ENCODE results near the gene AGAP3.

The AGAP3 gene

DNA sequence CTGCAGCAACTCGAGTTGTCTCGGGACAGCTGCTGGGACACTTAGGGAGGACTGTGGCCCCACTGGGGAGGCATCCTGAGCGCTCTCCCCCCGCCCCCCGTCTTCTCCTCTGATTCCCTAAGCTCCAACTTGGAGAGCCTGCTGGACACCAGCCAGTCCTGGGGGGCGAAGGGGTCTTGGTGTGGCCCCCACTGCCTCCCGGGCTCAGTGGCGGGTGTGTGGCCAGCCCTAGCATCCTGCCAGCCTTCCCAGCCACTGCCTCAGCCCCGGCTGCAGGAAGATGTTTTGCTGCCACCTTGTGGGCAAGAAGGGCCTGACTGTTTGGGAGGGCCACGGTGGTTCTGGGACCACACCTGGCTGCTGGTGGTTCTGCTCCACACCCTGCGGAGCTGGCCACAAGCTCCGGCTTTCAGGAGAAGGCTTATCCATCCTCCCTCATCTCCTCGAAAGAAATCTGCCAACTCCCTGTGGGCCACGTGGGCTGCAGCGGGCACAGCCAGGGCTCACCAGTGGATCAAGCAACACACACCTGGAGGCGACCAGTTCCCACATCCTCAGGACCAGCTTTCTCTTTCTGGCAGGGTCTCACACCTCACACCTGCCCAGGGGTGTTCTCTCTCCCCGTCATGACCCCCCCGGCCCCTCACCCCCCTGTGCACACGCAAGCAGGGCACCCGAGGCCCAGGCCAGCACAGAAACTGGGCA, 24.8 kb downstream of the AGAP3 start:
- H3K27me3 ChIP-seq (replicated peaks): no peaks in the 10 kb centered on the region
- H3K4me3 ChIP-seq (ENCODE audit: low read depth, low read length): no peak overlapping the region
- in situ Hi-C loops (cut with HindIII; ENCODE audit: low pct_ligation_motif_present, low sequenced_read_pairs): no loop called here
- H3K27ac ChIP-seq: no peak overlapping the region
- no peaks in the 10 kb centered on the region for H3K36me3 ChIP-seq (replicated peaks)
- peak; percentile 63 for DNase-seq
- TF ChIP-seq, protein P1, sequence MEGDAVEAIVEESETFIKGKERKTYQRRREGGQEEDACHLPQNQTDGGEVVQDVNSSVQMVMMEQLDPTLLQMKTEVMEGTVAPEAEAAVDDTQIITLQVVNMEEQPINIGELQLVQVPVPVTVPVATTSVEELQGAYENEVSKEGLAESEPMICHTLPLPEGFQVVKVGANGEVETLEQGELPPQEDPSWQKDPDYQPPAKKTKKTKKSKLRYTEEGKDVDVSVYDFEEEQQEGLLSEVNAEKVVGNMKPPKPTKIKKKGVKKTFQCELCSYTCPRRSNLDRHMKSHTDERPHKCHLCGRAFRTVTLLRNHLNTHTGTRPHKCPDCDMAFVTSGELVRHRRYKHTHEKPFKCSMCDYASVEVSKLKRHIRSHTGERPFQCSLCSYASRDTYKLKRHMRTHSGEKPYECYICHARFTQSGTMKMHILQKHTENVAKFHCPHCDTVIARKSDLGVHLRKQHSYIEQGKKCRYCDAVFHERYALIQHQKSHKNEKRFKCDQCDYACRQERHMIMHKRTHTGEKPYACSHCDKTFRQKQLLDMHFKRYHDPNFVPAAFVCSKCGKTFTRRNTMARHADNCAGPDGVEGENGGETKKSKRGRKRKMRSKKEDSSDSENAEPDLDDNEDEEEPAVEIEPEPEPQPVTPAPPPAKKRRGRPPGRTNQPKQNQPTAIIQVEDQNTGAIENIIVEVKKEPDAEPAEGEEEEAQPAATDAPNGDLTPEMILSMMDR (IDR thresholded peaks at IDR 0.05; ENCODE audit: low read depth, low read length, missing control alignments): peak; percentile 93

DNA sequence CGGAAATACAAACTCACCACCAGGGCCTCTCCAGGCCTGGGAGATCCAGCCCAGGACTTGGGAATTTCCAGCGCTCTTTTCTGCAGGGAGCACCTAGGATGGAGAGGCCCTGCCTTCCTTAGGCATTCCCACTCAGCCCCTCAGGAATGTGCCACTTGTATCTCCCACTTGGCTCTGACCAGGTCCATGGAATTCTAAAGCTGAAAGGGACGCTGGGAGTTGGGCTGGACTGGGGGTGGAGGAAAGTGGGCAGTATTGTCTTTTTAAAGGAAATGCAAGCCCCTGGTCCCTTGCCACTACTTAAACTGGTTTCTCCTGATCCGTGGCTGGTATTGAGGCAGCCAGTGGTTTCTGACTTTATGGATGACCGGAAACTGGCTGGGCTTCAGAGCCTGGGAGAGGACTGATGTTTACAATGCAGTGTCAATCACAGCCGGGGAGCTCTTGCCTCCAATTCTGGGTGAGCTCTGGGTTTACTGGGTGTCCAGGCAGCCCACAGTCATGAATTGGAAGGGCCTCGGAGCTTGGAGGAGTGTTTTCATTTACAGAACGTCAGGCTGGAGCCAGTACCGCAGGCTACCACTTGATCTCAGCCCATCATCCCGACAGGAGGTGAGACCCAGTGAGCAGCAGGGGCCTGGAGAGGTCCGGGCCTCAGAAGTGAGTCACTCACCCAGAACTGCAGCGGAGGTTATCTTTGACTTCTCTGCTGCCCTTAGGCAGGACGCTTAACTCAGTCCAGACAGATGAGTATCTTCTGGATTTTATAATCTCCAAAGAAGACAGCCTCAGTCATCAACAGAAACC, 27.3 kb downstream of the AGAP3 start:
- TF ChIP-seq, protein P1 (IDR thresholded peaks at IDR 0.05; ENCODE audit: low read depth, low read length, missing control alignments): peak; percentile 31
- DNase-seq: peak; percentile 66
- in situ Hi-C loops (cut with HindIII; ENCODE audit: low pct_ligation_motif_present, low sequenced_read_pairs): no loop called here
- Histone ChIP-seq H3K4me3 (ENCODE audit: low read depth, low read length) (peak overlapping the region; percentile 9), H3K27me3 (replicated peaks) (no peaks in the 10 kb centered on the region), H3K27ac (peak overlapping the region; percentile 55), H3K36me3 (replicated peaks) (peaks cover 6% of the 10 kb centered on the region)

DNA sequence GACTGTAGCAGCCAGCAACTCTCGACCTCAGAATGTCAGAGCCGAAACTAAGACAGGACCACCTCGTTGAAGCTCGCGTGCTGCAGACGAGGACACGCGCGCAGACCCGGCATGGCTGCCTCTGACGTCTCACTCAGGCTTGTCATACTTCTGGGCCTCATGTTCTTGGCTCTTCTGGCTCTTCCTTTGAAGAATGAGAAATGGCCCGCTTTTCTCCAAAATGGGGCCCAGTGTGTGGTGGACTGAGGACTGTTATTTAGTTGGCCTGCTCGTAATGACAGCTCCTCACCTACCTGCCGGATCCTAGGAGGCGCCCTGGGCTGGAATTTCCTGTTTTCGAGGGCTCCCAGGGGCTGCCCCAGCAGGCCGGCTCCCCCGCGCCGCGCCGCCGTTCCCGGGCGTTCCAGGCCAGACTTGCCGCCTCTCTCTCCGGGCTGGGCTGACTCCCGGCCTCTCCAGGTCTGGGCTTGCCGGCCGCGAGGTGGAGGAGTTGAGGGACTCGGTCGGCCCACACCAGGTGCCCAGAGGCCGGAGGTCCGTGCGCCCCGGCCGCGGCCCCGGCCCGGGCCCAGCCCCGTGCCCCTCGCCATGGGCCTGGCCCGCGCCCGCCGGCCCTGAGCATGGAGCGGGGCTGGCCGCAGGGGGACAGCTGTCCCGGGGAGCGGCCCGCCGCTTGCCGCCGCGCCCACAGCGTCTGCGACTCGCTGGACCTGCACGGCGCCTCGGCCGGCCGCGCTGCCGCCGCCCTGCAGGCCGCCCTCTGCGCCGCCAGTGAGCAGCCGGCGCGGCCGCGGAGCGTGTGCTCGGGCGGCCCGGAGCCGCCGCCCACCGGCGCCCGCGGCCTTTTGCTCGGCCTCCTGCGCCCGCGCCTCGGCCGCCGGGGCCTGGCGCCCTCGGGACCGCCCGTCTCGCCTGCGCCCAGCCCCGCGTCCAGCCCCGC, 28.1 kb downstream of the AGAP3 start:
- TF ChIP-seq, protein P1 (IDR thresholded peaks at IDR 0.05; ENCODE audit: low read depth, low read length, missing control alignments): no peak
- H3K4me3 ChIP-seq (ENCODE audit: low read depth, low read length): peak overlapping the region; percentile 22
- H3K27ac ChIP-seq: peak overlapping the region; percentile 55
- peaks cover 14% of the 10 kb centered on the region for H3K36me3 ChIP-seq (replicated peaks)
- in situ Hi-C loops (cut with HindIII; ENCODE audit: low pct_ligation_motif_present, low sequenced_read_pairs): no loop called here
- no peaks in the 10 kb centered on the region for H3K27me3 ChIP-seq (replicated peaks)
- no peak for DNase-seq

DNA sequence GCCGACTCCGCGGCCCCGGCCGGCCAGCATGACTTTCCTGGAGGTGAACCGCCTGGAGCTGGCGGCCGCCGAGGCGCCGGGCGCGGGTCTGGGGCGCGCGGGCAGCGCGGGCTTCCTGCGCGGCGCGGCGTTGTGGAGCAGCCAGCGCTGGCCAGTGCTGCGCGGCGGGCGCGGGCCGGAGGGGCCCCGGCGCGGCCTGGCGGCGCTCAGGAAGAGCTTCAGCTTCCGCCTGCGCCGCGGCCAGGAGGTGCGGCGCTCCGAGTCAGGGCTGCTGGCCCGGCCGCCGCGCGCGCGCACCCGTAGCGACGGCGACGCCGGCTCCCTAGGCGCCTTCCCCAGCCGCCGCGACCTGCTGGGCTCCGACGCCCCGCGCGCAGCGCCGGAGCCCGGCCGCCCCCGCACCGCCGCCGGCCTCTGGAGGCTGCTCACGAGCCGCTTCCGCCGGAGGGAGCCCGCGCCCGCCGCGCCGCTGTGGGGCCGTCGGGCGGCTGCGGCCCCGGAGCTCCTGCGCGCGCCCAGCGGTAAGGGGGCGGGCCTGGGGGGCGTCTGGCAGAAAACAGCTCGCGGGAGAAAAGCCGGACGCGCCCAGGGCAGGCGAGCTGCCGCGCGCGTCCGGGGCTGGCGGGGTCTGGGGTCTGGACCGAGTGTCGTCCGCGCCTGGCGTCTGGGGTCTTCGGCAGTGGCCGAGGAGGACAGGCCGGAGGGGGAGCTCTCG, 29.0 kb downstream of the AGAP3 start:
- no peak overlapping the region for H3K27ac ChIP-seq
- in situ Hi-C loops (cut with HindIII; ENCODE audit: low pct_ligation_motif_present, low sequenced_read_pairs): no loop called here
- TF ChIP-seq, protein P1 (IDR thresholded peaks at IDR 0.05; ENCODE audit: low read depth, low read length, missing control alignments): no peak
- no peaks in the 10 kb centered on the region for H3K27me3 ChIP-seq (replicated peaks)
- peaks cover 23% of the 10 kb centered on the region for H3K36me3 ChIP-seq (replicated peaks)
- DNase-seq: no peak
- H3K4me3 ChIP-seq (ENCODE audit: low read depth, low read length): peak overlapping the region; percentile 22

DNA sequence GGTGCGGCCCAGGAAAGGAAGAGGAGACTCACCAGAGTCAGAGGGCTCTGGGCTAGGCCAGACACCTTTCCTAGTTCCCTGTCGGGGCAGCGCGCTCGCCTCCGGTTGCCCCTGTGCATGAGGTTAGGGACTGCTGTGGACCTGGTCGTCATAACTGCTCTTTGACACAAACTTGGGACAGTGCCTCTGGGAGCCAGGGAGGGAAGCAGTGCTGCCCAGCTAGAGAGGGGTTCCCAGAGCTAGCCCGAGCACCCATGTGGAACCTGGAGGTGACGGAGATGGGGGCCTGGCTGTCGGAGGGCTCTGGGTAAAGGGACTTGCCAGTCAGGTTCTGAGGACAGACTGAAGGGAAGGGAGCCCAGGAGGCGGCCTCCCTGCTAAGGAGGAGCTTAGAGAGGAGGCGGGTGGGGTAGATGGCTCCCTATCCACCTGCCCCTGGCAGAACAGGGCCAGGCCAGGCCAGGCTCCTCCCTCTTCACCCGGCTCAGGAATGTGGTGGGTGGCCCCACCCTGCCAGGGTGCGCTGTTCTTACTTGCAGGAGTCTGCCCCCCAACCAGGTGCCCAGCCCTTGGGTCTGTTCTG, 29.7 kb downstream of the AGAP3 start:
- peaks cover 29% of the 10 kb centered on the region for H3K36me3 ChIP-seq (replicated peaks)
- TF ChIP-seq, protein P1 (IDR thresholded peaks at IDR 0.05; ENCODE audit: low read depth, low read length, missing control alignments): no peak
- H3K27me3 ChIP-seq (replicated peaks): no peaks in the 10 kb centered on the region
- peak overlapping the region; percentile 22 for H3K4me3 ChIP-seq (ENCODE audit: low read depth, low read length)
- in situ Hi-C loops (cut with HindIII; ENCODE audit: low pct_ligation_motif_present, low sequenced_read_pairs): no loop called here
- no peak for DNase-seq
- H3K27ac ChIP-seq: no peak overlapping the region

Measured in brain microvascular endothelial cell (primary cell).